Fibroblast of skin of right quadriceps (primary cell): ENCODE measurements around the gene KIF26A.
A peak's percentile ranks its signal among the peaks of the same experiment; 100 is the strongest.

ENCODE experiments used
- DNase-seq: peaks from one replicate; pipeline ENCODE4 v3.0.0-alpha.2; 2013

KIF26A gene

DNA sequence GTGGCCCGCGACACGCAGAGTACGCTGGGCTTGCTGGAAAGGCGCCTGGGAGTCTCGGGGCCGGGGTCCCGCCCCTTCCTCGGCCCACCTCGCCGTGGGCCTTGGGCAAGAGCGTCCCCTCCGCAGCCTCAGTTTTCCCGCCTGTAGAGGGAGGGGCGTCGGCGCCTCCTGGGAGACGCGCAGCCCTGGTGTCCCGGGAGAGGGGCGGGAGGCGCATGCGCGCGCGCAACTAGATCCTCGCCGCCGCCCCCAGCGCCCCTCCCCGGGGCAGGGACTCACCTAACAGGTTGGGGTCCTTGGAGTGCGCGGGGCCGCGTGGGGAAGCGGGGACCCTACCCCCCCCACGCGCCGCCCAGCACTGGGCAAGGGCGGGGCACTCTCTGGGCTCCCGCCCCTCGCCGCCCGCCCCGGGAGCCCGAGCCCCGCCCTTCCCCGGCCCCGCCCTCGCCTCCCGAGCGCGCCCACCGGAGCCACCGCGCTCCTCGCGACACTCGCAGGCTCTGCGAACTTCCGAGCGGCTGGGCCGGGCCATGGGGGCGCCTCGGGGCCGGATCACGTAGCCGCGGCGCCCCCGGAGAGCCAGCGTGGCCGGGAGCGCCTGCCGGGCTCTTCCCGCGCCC lies at the start of gene KIF26A:
TSS of gene KIF26A (plus strand) at position 490 of the 620 bp plus-strand sequence. CDS start 136 bp downstream, outside the sequence.
- DNase-seq: peak; percentile 53

DNA sequence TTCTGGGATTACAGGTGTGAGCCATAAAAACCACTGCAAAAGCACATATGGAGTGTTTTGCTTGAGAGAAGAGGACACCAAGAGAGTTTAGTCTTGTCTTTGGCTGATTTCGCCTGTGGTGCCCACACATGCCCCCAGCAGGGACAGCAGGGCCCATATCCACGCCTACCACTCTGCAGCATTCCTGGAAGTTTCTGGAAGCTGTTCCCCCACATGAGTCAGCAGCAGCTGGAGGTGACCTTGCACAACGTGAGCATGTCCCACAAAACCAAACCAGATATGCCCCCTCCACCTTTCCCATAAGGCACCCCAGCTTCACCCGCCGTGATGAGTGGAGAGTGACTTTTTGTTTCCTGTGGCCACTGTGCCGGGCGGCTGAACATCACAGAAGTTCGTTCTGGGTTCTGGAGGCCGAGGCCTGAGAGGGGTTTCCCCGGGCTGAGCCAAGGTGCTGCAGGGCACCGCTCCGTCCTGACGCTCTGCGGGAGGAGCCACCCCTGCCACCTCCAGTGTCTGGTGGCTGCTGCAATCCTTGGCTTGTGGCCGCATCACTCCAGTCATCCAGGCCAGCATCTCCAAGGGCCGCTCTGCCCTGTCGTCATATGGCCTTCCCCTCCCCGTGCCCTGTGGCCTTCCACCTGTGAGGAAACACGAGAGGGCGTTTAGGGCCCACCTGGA lies 48.2 kb upstream of the KIF26A start:
- DNase-seq: no peak

DNA sequence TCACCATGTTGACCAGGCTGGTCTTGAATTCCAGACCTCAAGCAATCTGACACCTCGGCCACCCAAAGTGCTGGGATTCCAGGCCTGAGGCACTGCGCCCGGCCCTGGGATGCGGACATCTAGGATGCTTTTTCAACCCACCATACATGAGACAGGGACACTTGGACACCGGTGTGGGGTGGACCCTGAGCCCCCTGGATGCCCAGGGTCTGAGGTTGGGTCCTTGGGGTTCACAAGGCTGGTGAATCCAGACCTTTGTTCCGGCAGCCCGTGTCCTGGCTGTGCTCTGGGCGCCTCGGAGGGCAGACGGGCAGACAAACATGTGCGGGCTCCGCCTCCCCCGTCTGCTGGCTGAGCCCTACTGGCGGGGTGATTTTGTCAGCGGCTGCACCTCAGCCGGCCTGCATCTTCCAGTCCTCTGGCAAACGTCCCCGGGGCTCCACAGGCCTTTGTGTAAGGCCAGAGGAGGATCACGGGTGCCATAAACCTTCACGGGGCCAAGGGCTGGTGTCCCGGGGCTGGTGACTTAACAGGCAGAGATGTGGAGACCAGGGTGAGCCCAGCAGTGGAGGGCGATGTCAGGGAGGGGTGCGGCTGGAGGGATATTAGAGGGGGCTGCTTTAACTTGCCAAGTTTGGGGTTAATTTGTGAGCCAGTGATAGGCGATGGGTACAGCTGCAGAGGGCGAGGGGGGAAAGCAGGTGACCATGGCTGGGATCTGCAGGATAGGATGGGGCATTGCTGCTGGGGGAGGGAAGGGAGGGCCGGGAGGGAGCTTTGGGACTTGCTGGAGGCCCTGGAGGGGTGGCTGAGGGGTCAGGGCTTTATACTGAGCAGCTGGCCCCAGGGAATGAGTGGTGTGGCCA lies 47.1 kb upstream of the KIF26A start:
- DNase-seq: no peak

DNA sequence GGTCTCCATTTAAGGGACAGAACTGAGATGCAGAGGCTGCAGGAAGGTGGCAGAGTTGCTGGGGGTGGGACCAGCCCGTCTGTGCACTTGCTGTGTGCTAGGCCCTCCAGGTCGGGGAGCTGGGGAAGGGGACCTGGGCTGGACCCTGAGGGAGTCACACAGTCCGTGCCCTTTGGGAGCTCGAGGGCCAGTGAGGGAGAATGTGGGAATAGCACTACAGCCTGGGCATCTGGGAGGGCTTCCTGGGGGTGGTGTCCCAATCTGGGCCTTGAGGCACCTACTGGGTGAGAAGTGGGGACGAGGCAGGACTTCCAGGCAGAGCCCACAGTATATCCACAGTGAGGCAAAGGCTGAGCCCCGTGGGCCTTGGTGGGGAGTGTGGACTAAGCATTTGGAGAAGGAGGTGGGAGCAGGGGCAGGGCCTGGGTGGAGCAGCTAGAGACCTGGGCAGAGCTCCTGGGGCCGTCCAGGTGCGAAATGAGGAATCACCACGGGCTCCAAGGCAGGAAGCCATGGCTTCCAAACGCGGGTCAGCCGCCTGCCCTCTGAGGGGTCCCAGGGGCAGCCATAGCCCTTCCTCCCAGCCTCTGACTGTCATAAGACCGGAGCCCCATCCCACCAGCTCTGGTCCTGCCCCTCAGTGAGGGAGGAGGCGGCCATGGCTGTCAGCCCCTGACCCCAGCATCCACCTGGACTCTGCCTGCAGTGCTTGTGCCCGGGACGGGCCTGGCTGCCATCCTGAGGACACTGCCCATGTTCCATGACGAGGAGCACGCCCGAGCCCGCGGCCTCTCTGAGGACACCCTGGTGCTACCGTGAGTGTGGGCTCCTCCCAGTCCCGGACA lies 46.2 kb upstream of the KIF26A start:
- DNase-seq: no peak

DNA sequence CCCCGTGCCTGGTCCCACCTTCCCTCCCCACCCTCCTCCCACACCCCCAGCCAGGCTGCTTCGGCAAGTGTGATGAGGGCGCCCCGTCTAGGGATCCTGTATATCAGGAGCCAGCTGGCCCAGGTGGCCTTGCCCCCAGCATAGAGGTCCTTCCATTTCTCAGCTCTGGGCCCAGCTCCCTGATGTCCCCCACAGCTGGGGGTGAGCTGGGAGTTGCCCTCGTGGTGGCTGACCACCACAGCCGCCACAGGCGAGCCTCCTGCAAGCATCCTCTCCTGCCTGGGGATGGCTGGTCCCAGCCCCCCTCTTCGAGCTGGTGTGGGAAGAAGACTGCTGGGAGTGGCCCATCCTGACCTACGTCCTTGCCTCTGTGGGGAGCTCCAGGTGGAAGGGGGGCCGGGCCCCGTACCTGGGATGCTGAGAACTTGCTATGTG lies 45.4 kb upstream of the KIF26A start:
- no peak for DNase-seq

DNA sequence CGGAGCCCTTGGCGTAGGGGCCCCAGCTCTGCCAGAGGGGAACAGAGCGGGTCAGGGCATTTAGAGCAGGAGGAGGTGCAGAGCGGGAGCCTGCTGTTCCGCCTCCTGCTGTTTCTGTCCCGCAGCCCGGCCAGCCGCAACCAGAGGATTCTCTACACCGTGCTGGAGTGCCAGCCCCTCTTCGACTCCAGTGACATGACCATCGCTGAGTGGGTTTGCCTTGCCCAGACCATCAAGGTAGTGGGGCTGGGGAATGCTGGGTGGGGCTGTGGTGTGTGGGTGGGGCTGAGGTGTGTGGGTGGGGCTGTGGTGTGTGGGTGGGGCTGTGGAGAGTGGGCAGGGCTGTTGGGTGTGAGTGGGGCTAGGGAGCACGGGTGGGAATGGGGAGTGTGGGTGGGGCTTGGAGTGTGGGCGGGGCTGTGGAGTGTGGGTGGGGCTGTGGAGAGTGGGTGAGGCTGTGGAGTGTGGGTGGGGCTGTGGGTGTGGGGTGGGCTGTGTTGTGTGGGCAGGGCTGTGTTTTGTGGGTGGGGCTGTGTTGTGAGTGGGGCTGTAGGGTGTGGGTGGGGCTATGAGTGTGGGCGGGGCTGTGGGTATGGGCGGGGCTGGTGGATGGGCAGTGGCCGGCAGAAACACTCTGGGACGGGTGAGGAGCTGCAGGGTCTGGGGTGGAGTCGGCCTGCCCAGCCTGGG lies 44.9 kb upstream of the KIF26A start:
- no peak for DNase-seq

DNA sequence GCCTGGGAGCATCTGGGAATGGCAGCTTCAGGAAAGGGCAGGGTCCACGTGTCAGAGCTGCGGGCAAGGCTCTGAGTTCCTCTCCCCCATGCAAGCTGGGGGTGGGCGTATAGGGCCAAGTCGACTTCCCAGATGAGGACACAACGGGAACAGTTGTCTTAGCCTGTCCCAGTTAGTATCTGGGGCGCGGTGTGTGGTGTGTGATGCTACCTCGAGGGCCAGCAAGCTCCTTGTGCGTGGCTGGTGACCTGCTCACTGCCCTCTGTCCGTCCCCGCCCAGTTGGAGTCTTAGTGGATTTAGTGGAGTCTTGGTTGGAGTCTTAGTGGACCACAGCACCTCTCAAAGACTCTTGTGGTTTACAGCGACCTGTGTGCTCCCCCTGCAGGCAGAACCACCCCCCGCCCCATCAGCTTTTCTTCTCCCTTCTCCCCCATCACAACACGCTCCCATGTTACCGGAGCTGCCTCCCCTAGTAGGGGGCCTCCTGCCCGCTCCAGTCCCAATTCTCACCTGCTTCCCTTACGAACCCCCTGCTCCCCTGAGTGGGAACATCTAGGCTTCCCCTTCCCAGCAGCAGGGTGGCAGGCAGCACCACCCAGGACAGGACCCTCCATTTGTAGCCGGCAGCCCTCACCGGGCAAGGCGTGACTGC lies 44.2 kb upstream of the KIF26A start:
- no peak for DNase-seq

DNA sequence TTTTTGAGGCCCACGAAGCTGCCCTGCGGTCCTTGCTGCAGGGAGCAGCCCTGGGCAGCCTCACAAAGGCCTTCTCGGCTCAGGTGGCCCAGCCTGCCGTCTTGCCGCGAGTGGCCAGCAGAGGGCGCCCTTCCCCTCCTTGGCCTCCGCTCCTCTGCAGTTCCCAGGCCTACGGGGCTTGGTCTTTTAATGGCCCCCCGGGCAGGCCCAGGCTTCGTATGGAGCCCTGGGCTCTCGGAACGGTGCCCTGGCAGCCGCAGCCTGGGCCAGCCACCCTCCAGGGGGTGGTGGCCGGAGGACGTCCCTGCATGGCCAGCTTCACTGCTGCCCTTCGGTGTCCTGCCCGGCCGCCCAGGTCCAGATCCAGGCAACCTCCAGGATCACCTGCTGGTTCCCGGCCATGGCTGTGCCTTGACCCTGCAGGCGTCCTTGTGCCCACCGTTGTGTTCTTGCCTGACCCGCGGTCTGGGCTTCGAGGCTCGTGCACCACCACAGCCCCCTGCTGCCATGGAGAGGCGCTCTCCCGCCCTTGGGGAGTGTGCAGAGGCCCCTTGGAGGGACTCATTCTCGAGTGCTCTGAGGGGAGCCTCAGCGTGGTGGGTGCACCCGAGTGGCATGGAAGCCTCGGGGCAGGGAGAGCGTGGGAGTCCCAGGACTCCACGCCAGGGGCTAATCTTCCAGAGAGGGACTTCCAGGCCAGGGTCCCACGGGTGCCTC lies 43.5 kb upstream of the KIF26A start:
- peak; percentile 20 for DNase-seq

DNA sequence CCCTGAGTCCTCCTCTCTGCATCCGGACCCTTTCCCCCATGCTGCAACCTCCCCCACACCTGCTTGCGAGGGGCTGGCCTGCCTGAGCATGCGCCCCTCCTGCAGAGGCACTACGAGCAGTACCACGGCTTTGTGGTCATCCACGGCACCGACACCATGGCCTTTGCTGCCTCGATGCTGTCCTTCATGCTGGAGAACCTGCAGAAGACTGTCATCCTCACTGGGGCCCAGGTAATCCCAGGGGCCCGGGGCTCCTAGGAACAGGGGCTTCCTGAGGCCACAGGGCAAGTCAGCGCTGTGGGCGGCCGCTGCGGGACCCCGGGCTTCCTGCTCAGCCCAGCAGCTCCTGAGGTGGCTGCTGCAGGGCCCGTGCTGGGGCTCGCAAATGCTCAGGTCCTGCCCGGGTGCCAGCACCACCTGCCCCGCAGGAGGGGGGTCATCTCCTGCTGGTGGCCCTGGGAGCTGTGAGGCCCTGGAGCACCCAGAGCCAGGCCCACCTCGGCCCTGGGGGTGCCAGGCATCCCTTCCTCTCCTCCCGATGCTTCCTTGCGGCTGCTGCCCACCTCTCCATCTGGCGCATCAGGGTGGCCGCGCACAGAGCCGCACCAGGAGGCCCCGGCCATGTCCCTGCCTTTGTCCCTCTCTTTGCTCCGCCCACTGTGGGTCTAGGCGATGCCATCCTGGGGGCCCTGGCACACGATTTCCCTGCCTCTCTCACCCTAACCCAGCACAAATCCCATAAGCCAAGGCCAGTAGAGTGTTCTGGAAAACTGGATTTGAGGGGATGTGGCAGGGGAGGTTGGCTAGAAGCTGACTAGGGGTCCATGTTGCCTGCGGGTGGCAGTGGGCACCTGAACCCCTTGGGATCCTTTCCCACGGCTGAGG lies 42.7 kb upstream of the KIF26A start:
- DNase-seq: no peak

DNA sequence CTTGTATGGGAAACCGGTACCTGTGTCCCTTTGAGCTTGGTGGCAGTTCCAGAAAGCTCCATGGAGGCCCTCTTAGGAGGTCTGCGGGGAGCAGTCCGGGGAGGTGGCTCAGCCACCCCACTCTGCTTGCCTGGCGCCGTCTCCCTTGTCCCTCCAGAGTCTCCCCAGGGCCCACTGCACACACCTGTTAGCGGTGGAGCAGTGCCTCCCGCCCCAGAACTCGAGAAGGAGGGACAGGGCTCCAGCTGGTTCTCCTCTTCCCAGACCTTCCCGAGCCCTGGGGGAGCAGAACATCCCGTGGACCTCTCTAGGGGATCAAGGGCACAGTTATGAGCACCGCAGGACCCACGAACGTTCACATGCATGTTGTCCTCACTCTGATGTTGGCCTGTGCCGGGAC lies 42.1 kb upstream of the KIF26A start:
- DNase-seq: no peak

DNA sequence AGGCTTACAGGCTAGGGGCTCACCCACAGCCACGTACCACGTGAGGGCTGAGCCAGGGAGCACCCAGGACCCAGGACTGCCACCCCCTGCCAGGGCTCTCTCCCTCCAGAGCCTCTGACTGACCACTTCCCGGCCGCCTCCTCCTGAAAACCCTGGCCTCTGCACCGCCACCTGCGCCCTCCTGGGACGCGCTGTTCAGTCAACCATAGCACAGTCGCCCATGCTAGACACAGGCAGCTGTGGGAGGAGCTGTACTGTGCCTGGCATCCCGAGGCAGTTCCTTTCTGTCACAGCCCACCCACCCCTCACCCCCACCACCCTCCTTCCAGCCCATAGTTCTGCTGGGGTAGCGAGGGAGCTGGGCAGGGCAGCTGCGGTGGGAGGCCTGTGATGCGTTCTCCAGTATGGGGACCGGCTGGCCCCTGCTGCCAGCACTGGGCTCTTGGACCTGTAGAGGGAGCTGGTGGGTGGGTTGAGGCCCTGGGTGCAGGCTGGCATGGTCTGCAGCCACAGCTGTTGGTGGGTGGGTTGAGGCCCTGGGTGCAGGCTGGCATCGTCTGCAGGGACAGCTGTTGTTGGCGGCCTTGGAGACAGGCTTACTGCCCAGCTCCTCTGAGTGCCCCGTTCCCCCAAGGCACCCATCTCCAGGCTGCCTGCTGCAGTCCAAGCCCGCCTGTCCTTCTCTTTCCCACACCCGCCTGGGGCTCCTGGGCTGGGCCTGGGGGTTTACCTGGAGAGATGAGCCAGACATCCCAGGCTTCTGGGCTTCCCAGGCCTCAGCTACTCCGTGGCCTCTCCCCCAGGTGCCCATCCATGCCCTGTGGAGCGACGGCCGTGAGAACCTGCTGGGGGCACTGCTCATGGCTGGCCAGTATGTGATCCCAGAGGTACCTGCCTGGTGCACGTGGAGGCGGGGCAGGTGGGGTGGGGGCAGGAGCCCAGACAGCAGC lies 41.4 kb upstream of the KIF26A start:
- no peak for DNase-seq

DNA sequence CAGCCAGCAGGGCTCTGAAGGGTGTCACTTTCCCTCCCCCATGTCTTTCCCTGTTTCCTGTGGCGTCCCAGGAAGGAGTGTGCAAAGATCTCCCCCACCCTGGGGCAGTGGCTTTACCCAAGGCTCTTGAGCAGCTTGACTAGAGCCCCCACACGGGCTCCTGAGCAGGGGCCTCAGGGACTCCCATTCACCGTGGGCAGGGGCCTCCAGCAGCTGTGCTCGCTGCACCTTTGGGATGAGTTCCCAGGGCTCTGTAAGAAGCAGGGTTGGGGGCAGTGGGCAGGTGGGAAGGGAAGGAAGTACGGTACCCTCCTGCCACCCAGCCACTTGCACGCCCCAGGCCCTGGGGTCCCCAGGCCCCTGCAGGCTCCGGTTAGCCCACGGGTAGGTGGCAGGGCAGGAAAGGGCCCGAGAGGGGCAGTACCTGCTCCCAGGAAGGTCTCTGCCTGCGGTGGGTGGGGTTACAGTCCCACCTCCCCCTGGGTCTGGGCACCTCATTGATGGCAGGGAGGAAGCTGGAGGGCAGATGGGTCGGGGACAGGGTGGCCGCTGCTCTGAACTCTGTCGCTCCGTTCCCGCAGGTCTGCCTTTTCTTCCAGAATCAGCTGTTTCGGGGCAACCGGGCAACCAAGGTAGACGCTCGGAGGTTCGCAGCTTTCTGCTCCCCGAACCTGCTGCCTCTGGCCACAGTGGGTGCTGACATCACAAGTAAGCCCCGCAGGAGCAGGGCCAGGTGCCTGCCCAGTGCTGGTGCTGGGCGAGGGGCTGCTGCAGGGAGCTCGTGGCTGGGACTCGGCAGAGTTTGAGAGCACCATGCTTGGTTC lies 39.9 kb upstream of the KIF26A start:
- no peak for DNase-seq

DNA sequence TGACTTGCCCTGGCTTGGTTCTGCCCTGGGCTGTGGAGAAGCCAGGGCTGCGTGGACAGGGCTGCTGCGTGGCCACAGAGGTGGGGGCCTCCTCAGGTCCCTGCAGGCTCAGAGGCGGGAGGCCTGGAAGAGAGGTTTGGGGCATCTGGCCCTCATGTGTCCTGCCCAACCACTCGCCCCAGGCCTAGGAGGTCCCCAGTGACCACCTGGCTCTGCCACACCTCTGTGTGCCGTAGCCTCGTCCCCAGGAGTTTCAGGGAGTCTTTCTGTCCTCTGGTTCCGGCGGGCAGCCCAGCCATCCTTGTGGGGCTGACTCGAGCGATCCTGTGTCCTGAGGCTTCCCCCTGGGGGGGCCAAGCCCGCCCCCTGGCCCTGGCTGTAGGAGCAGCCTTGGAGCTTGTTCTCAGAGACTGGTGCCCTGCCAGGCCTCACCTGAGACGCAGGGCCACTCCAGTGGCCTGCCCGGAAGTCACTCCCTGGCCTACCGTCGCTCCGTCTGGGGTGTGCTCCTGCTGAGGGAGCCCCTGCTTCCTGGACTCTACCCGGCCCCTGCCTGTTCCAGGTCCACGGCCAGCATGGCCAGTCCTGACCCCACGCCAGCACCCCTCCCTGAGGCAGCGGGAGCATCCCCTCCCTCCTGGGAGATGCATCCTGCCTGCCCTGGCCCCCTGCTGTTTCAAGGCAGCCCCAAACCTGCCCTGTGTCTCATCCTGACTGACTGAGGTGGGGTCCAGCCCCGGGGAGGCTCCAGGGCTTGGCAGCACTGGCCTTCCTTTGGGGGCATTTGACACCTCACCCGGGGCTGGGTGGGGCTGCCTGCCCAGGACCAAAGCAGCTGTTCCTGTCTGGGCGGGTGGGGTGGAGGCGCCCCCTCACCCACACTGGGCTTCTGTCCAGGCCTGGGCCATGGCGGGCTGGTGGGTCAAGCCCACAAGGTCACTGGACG lies 39.0 kb upstream of the KIF26A start:
- no peak for DNase-seq

DNA sequence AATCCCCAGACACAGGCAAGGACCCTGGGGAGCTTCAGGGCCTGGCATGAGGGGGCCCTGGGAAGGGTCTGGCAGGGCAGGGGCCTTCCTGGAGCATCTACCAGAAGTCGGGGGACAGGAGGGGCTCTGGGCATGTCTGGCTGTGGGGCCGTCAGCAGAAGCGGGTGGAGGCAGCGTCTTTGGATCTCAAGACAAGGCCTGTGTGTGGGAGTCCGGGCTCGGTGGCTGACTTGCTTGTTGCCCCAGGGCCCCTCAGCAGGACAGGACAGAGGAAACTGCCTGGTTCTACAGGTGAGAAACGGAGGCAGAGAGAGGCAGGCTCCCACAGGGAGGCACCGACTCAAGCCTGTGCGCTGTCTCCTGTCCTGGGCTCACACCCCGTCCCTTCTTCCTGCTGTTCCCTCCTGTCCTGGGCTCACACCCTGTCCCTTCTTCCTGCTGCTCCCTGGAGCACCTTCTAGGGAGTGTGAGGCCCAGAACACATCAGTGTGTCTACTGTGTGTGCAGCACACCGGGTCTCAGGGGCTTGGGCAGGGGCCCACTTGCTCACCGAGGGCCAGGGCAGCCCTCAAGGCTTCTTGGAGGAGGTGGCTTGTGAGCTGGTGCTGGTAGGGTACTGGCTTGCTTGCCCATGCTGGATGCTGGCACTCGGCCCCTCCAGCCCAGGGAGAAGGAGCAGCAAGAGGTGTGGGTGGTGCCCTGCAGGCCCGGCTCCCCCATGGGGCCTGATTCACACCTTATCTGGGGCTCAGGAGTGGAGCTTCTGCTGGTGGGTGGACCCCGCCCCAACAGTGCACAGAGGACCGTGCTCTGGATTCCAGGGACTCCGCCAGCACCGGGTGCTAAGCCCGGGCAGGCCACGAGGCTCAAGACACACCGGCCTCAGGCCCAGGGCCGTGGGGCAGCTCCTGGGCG lies 38.0 kb upstream of the KIF26A start:
- no peak for DNase-seq

DNA sequence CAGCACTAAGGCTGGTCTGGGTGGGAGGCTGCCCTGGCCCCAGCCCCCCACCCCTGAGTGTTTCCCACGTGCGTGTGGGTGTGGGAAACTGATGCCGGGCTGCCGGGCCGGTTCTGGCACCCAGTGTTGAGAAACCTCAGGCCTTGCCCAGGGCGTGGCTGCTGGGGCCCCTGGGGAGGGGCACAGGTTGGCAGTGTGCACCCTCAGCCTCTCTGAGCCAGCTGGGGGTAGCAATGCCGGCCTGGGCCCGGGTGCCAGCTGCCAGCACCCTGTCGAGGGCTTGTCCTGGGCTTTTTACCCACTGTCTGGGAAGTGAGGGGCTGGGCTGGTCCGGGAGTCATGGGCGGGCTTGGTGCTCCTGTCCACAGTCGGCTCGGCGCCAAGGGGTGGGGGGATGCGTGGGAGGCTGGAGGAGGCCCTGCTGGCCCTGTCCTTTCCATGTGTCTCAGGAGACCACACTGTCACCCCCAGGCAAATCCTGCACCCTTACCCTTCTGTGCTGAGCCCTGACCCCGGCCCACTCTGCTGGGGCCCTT lies 37.2 kb upstream of the KIF26A start:
- no peak for DNase-seq
